ENCODE measurements around the gene PPARD.

DNA sequence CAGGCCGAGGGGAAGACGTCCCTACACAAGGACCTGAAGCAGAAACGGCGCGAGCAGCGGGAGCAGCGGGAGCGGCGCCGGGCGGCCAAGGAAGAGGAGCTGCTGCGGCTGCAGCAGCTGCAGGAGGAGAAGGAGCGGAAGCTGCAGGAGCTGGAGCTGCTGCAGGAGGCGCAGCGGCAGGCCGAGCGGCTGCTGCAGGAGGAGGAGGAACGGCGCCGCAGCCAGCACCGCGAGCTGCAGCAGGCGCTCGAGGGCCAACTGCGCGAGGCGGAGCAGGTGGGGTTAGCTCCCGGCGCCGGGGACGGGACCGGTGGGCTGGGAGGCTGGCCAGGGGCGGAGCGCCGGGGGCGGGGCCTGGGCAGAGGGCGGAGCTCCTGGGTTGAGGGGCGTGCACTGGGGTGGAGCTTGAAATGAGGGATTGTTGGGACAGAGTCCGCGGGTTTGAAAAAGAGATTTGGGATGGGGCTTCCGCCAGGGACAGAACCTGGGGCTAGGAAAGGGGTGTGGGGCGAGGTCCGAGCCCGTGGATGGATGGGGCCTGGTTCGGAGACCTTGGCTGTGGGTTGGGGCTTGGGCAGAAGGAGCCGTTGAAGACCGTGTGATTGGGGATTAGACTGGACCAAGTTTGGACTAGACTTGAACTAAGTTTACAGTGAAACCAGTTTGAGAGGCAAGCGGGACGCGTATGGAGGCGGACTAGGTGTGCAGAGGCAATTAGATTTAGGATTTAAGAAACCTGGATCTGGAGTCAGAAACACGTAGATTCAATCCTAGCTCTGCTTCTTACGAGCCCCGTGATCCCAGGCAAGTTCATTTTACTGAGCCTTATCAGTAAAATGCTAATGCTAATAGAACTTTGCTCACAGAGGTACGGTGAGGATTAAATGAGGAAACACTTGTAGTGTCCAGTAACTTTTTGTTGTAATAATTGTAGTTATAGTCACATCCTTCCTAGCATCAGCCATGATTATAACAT is 23.9 kb upstream of the PPARD start:
- TF ChIP-seq, protein P1, sequence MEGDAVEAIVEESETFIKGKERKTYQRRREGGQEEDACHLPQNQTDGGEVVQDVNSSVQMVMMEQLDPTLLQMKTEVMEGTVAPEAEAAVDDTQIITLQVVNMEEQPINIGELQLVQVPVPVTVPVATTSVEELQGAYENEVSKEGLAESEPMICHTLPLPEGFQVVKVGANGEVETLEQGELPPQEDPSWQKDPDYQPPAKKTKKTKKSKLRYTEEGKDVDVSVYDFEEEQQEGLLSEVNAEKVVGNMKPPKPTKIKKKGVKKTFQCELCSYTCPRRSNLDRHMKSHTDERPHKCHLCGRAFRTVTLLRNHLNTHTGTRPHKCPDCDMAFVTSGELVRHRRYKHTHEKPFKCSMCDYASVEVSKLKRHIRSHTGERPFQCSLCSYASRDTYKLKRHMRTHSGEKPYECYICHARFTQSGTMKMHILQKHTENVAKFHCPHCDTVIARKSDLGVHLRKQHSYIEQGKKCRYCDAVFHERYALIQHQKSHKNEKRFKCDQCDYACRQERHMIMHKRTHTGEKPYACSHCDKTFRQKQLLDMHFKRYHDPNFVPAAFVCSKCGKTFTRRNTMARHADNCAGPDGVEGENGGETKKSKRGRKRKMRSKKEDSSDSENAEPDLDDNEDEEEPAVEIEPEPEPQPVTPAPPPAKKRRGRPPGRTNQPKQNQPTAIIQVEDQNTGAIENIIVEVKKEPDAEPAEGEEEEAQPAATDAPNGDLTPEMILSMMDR (IDR thresholded peaks at IDR 0.05; ENCODE audit: insufficient read depth, low read depth, low read length): no peak
- no peak for TF ChIP-seq EZH2 (IDR thresholded peaks at IDR 0.05; ENCODE audit: insufficient read depth, low read length)
